Heart left ventricle (tissue), 16 donors: Measurements from ENCODE around the gene NECTIN1. TPM values are rescaled to one million over a fixed set of nuclear protein-coding genes. Genes with fewer than 3 reads are reported as not detected.

Experiments used
- ATAC-seq, 4 donors: fragments of 200-7000 bp; cut with Tn5 transposase; one replicate each; pipeline ENCODE4 v1.9.1; 2020 to 2022; ENCODE audit warnings: moderate library complexity in 4 of 4, mild to moderate bottlenecking in 3 of 4, moderate number of reproducible peaks in 1 of 4
- DNase-seq, 5 donors: peaks; one replicate each; pipeline ENCODE4 v3.0.0-alpha.2; 2020
- H3K27ac ChIP-seq, 12 donors: fragments of 200-600 bp; sonication (generic) in 4 of 12; one replicate each; pipeline versions ENCODE4 v1.5.0 to v1.8.0; 2016 to 2022; ENCODE audit warnings: mild to moderate bottlenecking in 2 of 12
- H3K27me3 ChIP-seq, 9 donors: fragments of 200-600 bp; sonication (generic) in 2 of 9; one replicate each; pipeline versions ENCODE4 v1.5.1 to v1.8.0; 2016 to 2022; ENCODE audit warnings: mild to moderate bottlenecking in 3 of 9
- H3K36me3 ChIP-seq, 9 donors: fragments of 200-600 bp; sonication (generic) in 2 of 9; one replicate each; pipeline versions ENCODE4 v1.5.0 to v1.8.0; 2018 to 2022; ENCODE audit warnings: mild to moderate bottlenecking in 2 of 9
- H3K4me1 ChIP-seq, 12 donors: fragments of 200-600 bp; sonication (generic) in 4 of 12; one replicate each; pipeline versions ENCODE4 v1.5.0 to v1.8.0; 2016 to 2022; ENCODE audit warnings: mild to moderate bottlenecking in 3 of 12
- H3K4me3 ChIP-seq, 12 donors: fragments of 200-600 bp; sonication (generic) in 4 of 12; one replicate each; pipeline versions ENCODE4 v1.5.0 to v1.8.0; 2017 to 2022; ENCODE audit warnings: mild to moderate bottlenecking in 9 of 12, moderate library complexity in 4 of 12
- H3K9me3 ChIP-seq, 12 donors: fragments of 200-600 bp; sonication (generic) in 4 of 12; one replicate each; pipeline versions ENCODE4 v1.5.0 to v1.8.0; 2016 to 2022; ENCODE audit warnings: mild to moderate bottlenecking in 1 of 12
- POLR2A ChIP-seq, 2 donors: fragments of 450-650 bp; IDR thresholded peaks; one replicate each; pipeline ENCODE4 v1.6.1; 2017; ENCODE audit warnings: antibody characterized with exemption in 2 of 2, mild to moderate bottlenecking in 2 of 2, moderate library complexity in 2 of 2
- WGBS, 4 donors: extraction: QIAGEN DNeasy Blood & Tissue Kit in 2 of 4; methylation state at CpG; one replicate each; pipeline versions ENCODE4 v1.1.5 to v1.1.7; 2013 to 2018; 5-methylcytosine and 5-hydroxymethylcytosine counted together
- intact Hi-C, 10 donors: fragments of 100-400 bp; cut with DNase I; formaldehyde crosslinking; loops; one replicate each; pipeline versions ENCODE4 v1.11.1 to v1.14.2; 2022
- polyA plus RNA-seq, 2 donors: library from polyadenylated mRNA; stranded (reverse); fragments of 200-250 nt; gene quantifications; one replicate each; pipeline ENCODE4 v1.2.3, GENCODE V29; 2013
- total RNA-seq, 9 donors: library from RNA; depleted of rRNA in 2 of 9; stranded (reverse); fragments of >200 nt in 2 of 9; fragmentation: NEBNext Ultra II Directional in 3 of 9; extraction: Animal tissue kit (Norgen Biotek cat#: 25700) in 3 of 9; gene quantifications; one replicate each; pipeline versions ENCODE4 v1.1.0 to v1.2.4, GENCODE V29; 2016 to 2023
- TF ChIP-seq, protein P1 (sequence below), 12 donors: fragments of 200-600 bp; sonication (generic) in 4 of 12; IDR thresholded peaks; one replicate each; pipeline versions ENCODE4 v1.5.0 to v1.8.0; 2018 to 2022; ENCODE audit warnings: antibody characterized with exemption in 12 of 12, mild to moderate bottlenecking in 5 of 12
- donor health status: ischemic (EF 13 %, LVEDD 7.1; RV severe dilation, severe dysfunction).
- donor health status: healthy with polysubstance abuse.
- donor health status: DM: no; HTN: yes; CAD: no.
- donor health status: DM: no; HTN: no; CAD: no.
- donor health status: ischemic (EF 25% LVEDD 6.9; RV normal size, moderate dysfunction).
- donor health status: ischemic (EF 25% LVEDD 5.7; RV mildly dilated, moderate dysfunction).
- donor health status: healthy.
- donor health status: DM: yes; HTN: yes; CAD: no.
- donor health status: ischemic (EF 35%, LVEDD 5.7; RV mildly dilated, moderate dysfunction).
- donor health status: nonischemic (EF 11% LVEDD 7.7; RV severe dilation, severe dysfunction).
- donor health status: DM: yes; HTN: yes; CAD: no.
- donor health status: PGD.
- donor health status: ischemic (EF 29% LVEDD 5.4; RV normal size, mild dysfunction).
- donor health status: nonischemic (EF 23%, LVEDD 6.1; RV moderate dilation, normal function).

Gene NECTIN1
- total and polyA plus RNA-seq, 11 donors = 5.8 to 28.6 (median 18.5) TPM

DNA sequence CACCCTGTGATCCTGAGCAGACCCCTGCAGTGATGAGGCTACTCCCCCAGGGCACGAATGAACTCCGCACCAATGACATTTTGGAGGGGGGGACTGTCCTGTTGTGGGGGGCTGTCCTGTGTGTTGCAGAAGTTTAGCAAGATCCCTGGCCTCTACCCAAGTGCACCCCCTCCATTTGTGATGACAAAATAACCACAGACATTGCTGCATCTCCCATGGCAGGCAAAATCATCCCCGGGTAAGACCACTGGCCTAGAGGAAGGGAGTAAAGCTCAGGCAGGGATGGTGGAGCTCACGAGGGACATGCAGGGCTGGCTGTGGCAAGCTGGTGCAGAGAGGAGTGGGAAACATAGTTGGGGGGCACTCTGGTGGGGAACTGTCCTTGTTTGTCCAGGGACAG lies 40.6 kb downstream of the NECTIN1 start:
- no peak for ATAC-seq
- intact Hi-C loops = loop anchor here in 1 of 10 donors (5.0 kb wide), 1 partner anchor 39 kb away; the partner anchor contains the start of gene NECTIN1
- WGBS, 4 donors = 79 to 91% (median 81%) methylated on average over 4 of the region's 4 CpGs

GRCh38 chr11:119687373-119688046 lies 41.5 kb downstream of the NECTIN1 start:
- TF ChIP-seq, protein P1, sequence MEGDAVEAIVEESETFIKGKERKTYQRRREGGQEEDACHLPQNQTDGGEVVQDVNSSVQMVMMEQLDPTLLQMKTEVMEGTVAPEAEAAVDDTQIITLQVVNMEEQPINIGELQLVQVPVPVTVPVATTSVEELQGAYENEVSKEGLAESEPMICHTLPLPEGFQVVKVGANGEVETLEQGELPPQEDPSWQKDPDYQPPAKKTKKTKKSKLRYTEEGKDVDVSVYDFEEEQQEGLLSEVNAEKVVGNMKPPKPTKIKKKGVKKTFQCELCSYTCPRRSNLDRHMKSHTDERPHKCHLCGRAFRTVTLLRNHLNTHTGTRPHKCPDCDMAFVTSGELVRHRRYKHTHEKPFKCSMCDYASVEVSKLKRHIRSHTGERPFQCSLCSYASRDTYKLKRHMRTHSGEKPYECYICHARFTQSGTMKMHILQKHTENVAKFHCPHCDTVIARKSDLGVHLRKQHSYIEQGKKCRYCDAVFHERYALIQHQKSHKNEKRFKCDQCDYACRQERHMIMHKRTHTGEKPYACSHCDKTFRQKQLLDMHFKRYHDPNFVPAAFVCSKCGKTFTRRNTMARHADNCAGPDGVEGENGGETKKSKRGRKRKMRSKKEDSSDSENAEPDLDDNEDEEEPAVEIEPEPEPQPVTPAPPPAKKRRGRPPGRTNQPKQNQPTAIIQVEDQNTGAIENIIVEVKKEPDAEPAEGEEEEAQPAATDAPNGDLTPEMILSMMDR (IDR thresholded peaks at IDR 0.05) = no peak
- no peak for TF ChIP-seq POLR2A (IDR thresholded peaks at IDR 0.05)
- Histone ChIP-seq H3K27me3 (no peaks in the 10 kb centered on the region), H3K36me3 (no peaks in the 10 kb centered on the region), H3K9me3 (no peaks in the 10 kb centered on the region), H3K4me1 (peaks cover 0 to 18% (median 9%) of the 10 kb centered on the region in 12 donors), H3K27ac (no peak overlapping the region), H3K4me3 (no peak overlapping the region)
- WGBS, 4 donors = 79 to 86% (median 83%) methylated on average over 14 to 15 of the region's 15 CpGs
- intact Hi-C loops = loop anchor here in 1 of 10 donors (5.0 kb wide), 1 partner anchor 40 kb away; the partner anchor contains the start of gene NECTIN1
- ATAC-seq (no peak), DNase-seq (no peak)

More for the DNA sequence above, 40.6 kb downstream of the NECTIN1 start:
- Histone ChIP-seq H3K9me3 (no peaks in the 10 kb centered on the region), H3K4me3 (no peak overlapping the region), H3K27ac (no peak overlapping the region), H3K27me3 (no peaks in the 10 kb centered on the region), H3K36me3 (no peaks in the 10 kb centered on the region), H3K4me1 (peaks cover 0 to 18% (median 9%) of the 10 kb centered on the region in 12 donors)
- TF ChIP-seq POLR2A (IDR thresholded peaks at IDR 0.05) = no peak
- no peak for DNase-seq

DNA sequence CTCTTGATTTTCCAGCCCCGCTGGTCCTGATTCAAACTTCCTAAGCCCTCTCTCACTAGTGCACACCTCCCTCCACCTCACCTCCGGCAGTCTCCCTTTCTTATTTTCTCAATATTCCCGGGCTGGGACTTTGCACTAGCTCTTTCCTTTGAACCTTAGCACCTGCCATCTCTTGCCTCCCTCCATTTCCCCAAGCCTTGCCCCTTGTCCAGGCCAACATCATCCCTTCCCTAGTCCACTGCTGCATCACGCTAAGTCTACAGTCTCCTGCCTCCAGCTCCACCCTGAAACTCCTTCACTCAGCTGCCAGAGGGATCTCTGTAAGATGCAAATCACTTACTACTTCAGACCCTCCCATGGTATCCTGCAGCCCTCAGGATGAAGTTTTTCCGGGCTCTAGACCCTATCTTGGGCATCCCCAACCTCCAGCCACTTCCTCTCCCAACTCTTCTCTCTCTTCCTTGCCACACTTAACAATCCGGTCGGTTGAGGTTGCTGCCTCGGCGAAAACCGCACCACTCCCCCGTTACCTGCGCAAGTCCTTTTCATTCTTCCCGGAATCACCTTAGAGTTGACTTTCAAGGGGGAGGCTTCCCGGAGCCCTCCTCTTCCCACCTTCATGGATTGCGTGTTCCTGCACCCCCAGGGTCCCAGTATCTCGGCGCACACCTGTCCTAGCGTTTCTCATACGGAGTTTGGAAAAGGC lies 42.7 kb downstream of the NECTIN1 start:
- peaks cover 0 to 21% (median 10%) of the 10 kb centered on the region in 12 donors for H3K4me1 ChIP-seq
- TF ChIP-seq, protein P1 (IDR thresholded peaks at IDR 0.05) = no peak
- TF ChIP-seq POLR2A (IDR thresholded peaks at IDR 0.05) = no peak
- H3K36me3 ChIP-seq = no peaks in the 10 kb centered on the region
- DNase-seq = no peak
- H3K27ac ChIP-seq = no peak overlapping the region
- no peak overlapping the region for H3K4me3 ChIP-seq
- no peak for ATAC-seq
- intact Hi-C loops = loop anchor here in 1 of 10 donors (5.0 kb wide), 1 partner anchor 41 kb away; the partner anchor contains the start of gene NECTIN1
- H3K27me3 ChIP-seq = no peaks in the 10 kb centered on the region
- no peaks in the 10 kb centered on the region for H3K9me3 ChIP-seq
- 94 to 97% (median 95%) methylated on average over 19 of the region's 19 CpGs for WGBS, 4 donors

GRCh38 chr11:119685111-119685746 lies 43.8 kb downstream of the NECTIN1 start:
- DNase-seq = no peak
- ATAC-seq = no peak
- Histone ChIP-seq H3K9me3 (no peaks in the 10 kb centered on the region), H3K27me3 (no peaks in the 10 kb centered on the region), H3K4me1 (peaks cover 0 to 32% (median 20%) of the 10 kb centered on the region in 12 donors), H3K4me3 (no peak overlapping the region), H3K27ac (no peak overlapping the region), H3K36me3 (no peaks in the 10 kb centered on the region)
- WGBS, 4 donors = 92 to 100% (median 96%) methylated on average over 2 to 13 of the region's 13 CpGs
- intact Hi-C loops = loop anchor here in 1 of 10 donors (5.0 kb wide), 1 partner anchor 42 kb away; the partner anchor contains the start of gene NECTIN1
- TF ChIP-seq, protein P1 (IDR thresholded peaks at IDR 0.05) = no peak
- no peak for TF ChIP-seq POLR2A (IDR thresholded peaks at IDR 0.05)
